ENCODE results near the gene RNF4. TPM values are rescaled to one million over a fixed set of nuclear protein-coding genes. Genes with fewer than 3 reads are reported as not detected.

RNF4 gene
- total RNA-seq: 29.2 TPM

DNA sequence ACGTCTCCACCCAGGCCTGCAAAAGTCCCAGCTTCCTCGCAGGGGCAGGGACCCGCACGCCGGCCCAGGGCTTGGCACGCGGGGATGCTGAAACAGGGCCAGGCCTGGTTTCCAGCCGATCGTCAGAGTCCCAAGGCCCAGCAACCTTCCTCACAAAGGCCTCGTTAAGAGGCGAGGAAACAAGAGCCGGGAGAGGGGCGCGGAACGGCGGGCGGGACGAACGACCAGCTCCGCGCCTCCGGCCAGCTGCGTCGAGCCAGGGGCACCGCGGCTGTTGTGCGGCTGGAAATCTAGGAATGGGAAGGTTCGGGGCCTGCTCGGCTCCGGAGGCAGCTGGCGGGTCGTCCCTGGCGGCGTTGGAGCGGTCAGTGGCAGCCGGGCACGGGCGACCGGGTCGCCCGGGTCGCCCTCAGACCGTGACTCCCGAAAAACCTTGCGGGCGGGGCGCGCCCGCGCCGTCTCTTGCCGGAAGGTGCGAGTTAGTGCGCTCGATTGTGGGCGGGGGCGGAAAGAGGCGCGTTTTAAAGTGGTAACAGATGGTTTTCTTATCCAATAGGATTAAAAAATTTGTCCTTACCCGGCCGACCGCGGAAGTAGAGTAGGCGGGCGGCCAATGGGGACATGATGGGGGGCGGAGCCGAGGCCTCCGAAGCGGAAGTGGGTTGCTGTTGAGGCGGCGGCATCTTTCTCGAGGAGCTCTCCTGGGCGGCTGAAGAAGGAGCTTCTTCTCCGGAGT lies at the start of gene RNF4:
TSS of gene RNF4 (plus strand) at position 651 of the 736 bp plus-strand sequence. CDS start 21,388 bp downstream, outside the sequence.
- peak within 1 kb of the TSS; percentile 88 to 96 (median 93) for H3K9ac ChIP-seq (ENCODE audit: low read depth in 1 of 3, low read length in 3 of 3)
- no peaks in the 10 kb centered on the region for H3K9me3 ChIP-seq (ENCODE audit: control insufficient read depth in 3 of 3, low read length in 3 of 3)
- peak within 1 kb of the TSS; percentile 78 to 95 (median 89) for H3K4me3 ChIP-seq (ENCODE audit: low read length in 3 of 3)
- peaks cover 6 to 12% (median 8%) of the 10 kb centered on the region in 3 donors for H3K36me3 ChIP-seq (ENCODE audit: control insufficient read depth in 3 of 3, insufficient read depth in 3 of 3, low read length in 3 of 3)
- H3K4me1 ChIP-seq (ENCODE audit: control insufficient read depth in 3 of 3, insufficient read depth in 3 of 3, low read length in 3 of 3): peaks cover 18 to 38% (median 19%) of the 10 kb centered on the region in 3 donors
- no peaks in the 10 kb centered on the region for H3K27me3 ChIP-seq (ENCODE audit: control insufficient read depth in 3 of 3, insufficient read depth in 3 of 3, low read length in 3 of 3)
- peak within 1 kb of the TSS; percentile 91 for H3K27ac ChIP-seq (ENCODE audit: low read depth, low read length)

DNA sequence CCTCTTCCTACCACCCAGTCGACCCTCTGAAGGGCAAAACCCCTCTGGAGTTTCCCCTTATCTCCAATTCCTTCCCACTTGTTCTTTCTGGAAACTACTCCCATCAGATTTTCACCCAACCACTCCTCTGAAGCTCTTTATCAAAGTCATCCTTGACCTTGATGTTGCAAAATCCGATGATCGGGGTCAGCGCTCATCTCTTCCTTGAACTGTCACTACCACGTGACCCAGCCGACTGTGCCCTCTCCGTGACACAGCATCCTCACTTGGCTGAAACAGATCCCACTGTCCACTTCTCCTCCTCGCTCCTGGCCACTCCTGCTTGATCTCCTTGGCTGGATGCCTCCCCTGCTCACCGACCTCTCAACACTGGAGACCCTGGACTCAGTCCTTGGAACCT lies 49.1 kb upstream of the RNF4 start:
- Histone ChIP-seq H3K27me3 (ENCODE audit: control insufficient read depth in 3 of 3, insufficient read depth in 3 of 3, low read length in 3 of 3) (peaks cover 28 to 54% (median 40%) of the 10 kb centered on the region in 3 donors), H3K9ac (ENCODE audit: low read depth in 1 of 3, low read length in 3 of 3) (no peak overlapping the region), H3K36me3 (ENCODE audit: control insufficient read depth in 3 of 3, insufficient read depth in 3 of 3, low read length in 3 of 3) (no peaks in the 10 kb centered on the region), H3K27ac (ENCODE audit: low read depth, low read length) (no peak overlapping the region), H3K9me3 (ENCODE audit: control insufficient read depth in 3 of 3, low read length in 3 of 3) (no peaks in the 10 kb centered on the region), H3K4me3 (ENCODE audit: low read length in 3 of 3) (peak overlapping the region in 1 of 3 donors; percentile 35), H3K4me1 (ENCODE audit: control insufficient read depth in 3 of 3, insufficient read depth in 3 of 3, low read length in 3 of 3) (peaks cover 19 to 28% (median 24%) of the 10 kb centered on the region in 3 donors)

DNA sequence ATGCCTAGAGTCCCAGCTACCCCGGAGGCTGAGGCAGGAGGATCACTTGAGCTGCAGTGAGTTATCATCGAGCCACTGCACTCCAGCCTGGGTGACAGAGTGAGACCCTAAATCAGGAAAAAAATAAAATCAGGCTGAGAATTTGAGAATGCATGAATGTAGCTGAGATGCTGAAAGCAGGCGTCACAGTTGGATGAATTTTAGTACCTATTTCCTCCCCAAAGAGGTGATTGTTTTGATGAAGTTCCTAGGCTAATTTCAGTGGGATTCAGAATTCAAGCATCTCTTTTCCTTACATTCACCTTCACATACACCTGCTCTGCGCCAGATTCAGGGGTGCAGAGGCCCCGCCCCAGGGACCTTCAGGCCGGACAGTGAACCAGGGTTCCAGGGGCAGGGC lies 47.0 kb upstream of the RNF4 start:
- Histone ChIP-seq H3K4me1 (ENCODE audit: control insufficient read depth in 3 of 3, insufficient read depth in 3 of 3, low read length in 3 of 3) (peaks cover 14 to 20% (median 20%) of the 10 kb centered on the region in 3 donors), H3K9ac (ENCODE audit: low read depth in 1 of 3, low read length in 3 of 3) (no peak overlapping the region), H3K27ac (ENCODE audit: low read depth, low read length) (no peak overlapping the region), H3K4me3 (ENCODE audit: low read length in 3 of 3) (no peak overlapping the region), H3K9me3 (ENCODE audit: control insufficient read depth in 3 of 3, low read length in 3 of 3) (no peaks in the 10 kb centered on the region), H3K27me3 (ENCODE audit: control insufficient read depth in 3 of 3, insufficient read depth in 3 of 3, low read length in 3 of 3) (peaks cover 24 to 45% (median 26%) of the 10 kb centered on the region in 3 donors), H3K36me3 (ENCODE audit: control insufficient read depth in 3 of 3, insufficient read depth in 3 of 3, low read length in 3 of 3) (no peaks in the 10 kb centered on the region)

DNA sequence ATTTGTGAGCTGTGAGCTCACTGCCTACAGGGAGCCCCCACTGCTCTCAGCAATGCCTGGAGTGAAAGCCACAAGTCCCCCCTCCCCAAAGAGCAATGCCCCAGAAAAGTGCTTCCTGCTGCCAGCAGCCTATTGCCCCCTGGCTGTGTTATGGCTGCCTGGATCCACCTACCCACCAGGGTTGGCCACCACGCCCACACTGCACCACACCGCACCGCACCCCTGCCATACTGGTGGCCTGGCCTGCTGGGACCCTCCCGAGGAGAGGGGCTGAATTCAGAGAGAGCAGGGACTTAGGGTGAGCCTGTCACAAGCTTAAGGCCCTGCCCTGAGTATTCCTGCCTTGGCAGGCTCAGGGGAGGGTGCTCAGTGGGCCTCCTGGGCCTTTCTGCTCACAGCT lies 45.8 kb upstream of the RNF4 start:
- Histone ChIP-seq H3K4me3 (ENCODE audit: low read length in 3 of 3) (no peak overlapping the region), H3K9me3 (ENCODE audit: control insufficient read depth in 3 of 3, low read length in 3 of 3) (no peaks in the 10 kb centered on the region), H3K4me1 (ENCODE audit: control insufficient read depth in 3 of 3, insufficient read depth in 3 of 3, low read length in 3 of 3) (peaks cover 8 to 12% (median 11%) of the 10 kb centered on the region in 3 donors), H3K9ac (ENCODE audit: low read depth in 1 of 3, low read length in 3 of 3) (no peak overlapping the region), H3K36me3 (ENCODE audit: control insufficient read depth in 3 of 3, insufficient read depth in 3 of 3, low read length in 3 of 3) (no peaks in the 10 kb centered on the region), H3K27ac (ENCODE audit: low read depth, low read length) (no peak overlapping the region), H3K27me3 (ENCODE audit: control insufficient read depth in 3 of 3, insufficient read depth in 3 of 3, low read length in 3 of 3) (peaks cover 18 to 37% (median 24%) of the 10 kb centered on the region in 3 donors)

DNA sequence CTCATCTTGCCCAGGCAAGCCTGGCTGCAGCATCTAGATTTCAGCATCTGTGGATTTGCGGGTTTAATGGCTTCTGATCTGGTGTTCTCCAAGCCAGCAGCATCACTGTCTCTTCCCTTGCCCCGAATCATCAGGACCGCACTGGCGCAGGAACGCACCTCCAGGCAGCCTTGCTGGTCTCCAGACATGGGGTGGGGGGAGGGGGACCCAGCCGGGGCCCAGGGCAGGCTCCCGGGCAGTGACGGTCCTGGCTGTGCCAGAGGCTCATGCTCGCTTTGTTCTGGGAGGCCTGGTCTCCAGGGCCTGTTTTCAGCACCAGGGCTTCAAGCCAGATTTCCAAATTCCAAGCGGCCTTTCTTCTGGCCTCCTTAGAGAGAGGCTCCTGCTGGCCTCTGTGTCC lies 45.2 kb upstream of the RNF4 start:
- H3K27me3 ChIP-seq (ENCODE audit: control insufficient read depth in 3 of 3, insufficient read depth in 3 of 3, low read length in 3 of 3): peaks cover 18 to 36% (median 24%) of the 10 kb centered on the region in 3 donors
- H3K9me3 ChIP-seq (ENCODE audit: control insufficient read depth in 3 of 3, low read length in 3 of 3): no peaks in the 10 kb centered on the region
- H3K4me3 ChIP-seq (ENCODE audit: low read length in 3 of 3): no peak overlapping the region
- H3K36me3 ChIP-seq (ENCODE audit: control insufficient read depth in 3 of 3, insufficient read depth in 3 of 3, low read length in 3 of 3): no peaks in the 10 kb centered on the region
- peaks cover 8 to 12% (median 10%) of the 10 kb centered on the region in 3 donors for H3K4me1 ChIP-seq (ENCODE audit: control insufficient read depth in 3 of 3, insufficient read depth in 3 of 3, low read length in 3 of 3)
- no peak overlapping the region for H3K9ac ChIP-seq (ENCODE audit: low read depth in 1 of 3, low read length in 3 of 3)
- H3K27ac ChIP-seq (ENCODE audit: low read depth, low read length): no peak overlapping the region

- H3K9me3 ChIP-seq (ENCODE audit: control insufficient read depth in 3 of 3, low read length in 3 of 3): no peaks in the 10 kb centered on the region
- H3K27ac ChIP-seq (ENCODE audit: low read depth, low read length): no peak overlapping the region
- H3K27me3 ChIP-seq (ENCODE audit: control insufficient read depth in 3 of 3, insufficient read depth in 3 of 3, low read length in 3 of 3): peaks cover 18 to 32% (median 24%) of the 10 kb centered on the region in 3 donors
- H3K4me3 ChIP-seq (ENCODE audit: low read length in 3 of 3): no peak overlapping the region
- H3K4me1 ChIP-seq (ENCODE audit: control insufficient read depth in 3 of 3, insufficient read depth in 3 of 3, low read length in 3 of 3): peaks cover under 1 to 3% (median 2%) of the 10 kb centered on the region in 3 donors
- H3K36me3 ChIP-seq (ENCODE audit: control insufficient read depth in 3 of 3, insufficient read depth in 3 of 3, low read length in 3 of 3): no peaks in the 10 kb centered on the region
- no peak overlapping the region for H3K9ac ChIP-seq (ENCODE audit: low read depth in 1 of 3, low read length in 3 of 3)
Measured at GRCh38 chr4:2424581-2424980, 44.3 kb upstream of the RNF4 start.

GRCh38 chr4:2425386-2426068 lies 43.4 kb upstream of the RNF4 start:
- peaks cover 11 to 22% (median 15%) of the 10 kb centered on the region in 3 donors for H3K27me3 ChIP-seq (ENCODE audit: control insufficient read depth in 3 of 3, insufficient read depth in 3 of 3, low read length in 3 of 3)
- H3K27ac ChIP-seq (ENCODE audit: low read depth, low read length): no peak overlapping the region

DNA sequence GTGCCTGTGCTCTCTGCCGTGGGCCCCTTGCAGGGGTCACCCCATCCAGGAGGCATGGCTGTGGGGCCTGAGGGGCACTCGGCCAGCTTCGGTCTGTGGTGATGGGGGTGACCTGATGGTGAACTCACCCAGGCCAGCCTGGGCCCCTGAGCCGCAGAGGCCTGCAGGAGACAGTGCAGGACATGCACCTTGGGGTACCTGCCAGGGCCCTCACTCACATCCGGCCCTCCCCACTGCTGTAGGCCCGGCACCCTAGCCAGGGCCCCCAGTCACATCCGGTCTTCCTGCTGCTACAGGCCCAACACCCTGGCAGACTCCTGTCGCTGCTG lies 42.9 kb upstream of the RNF4 start:
- Histone ChIP-seq H3K27ac (ENCODE audit: low read depth, low read length) (no peak overlapping the region), H3K36me3 (ENCODE audit: control insufficient read depth in 3 of 3, insufficient read depth in 3 of 3, low read length in 3 of 3) (no peaks in the 10 kb centered on the region), H3K9ac (ENCODE audit: low read depth in 1 of 3, low read length in 3 of 3) (no peak overlapping the region), H3K27me3 (ENCODE audit: control insufficient read depth in 3 of 3, insufficient read depth in 3 of 3, low read length in 3 of 3) (peaks cover 8 to 17% (median 13%) of the 10 kb centered on the region in 3 donors), H3K4me1 (ENCODE audit: control insufficient read depth in 3 of 3, insufficient read depth in 3 of 3, low read length in 3 of 3) (peaks cover 0 to 4% (median 3%) of the 10 kb centered on the region in 3 donors), H3K4me3 (ENCODE audit: low read length in 3 of 3) (no peak overlapping the region), H3K9me3 (ENCODE audit: control insufficient read depth in 3 of 3, low read length in 3 of 3) (peaks cover 0 to 2% (median 0%) of the 10 kb centered on the region in 3 donors)

More at GRCh38 chr4:2425386-2426068, 43.4 kb upstream of the RNF4 start:
- no peaks in the 10 kb centered on the region for H3K36me3 ChIP-seq (ENCODE audit: control insufficient read depth in 3 of 3, insufficient read depth in 3 of 3, low read length in 3 of 3)
- no peak overlapping the region for H3K4me3 ChIP-seq (ENCODE audit: low read length in 3 of 3)
- peaks cover 0 to 2% (median 0%) of the 10 kb centered on the region in 3 donors for H3K9me3 ChIP-seq (ENCODE audit: control insufficient read depth in 3 of 3, low read length in 3 of 3)
- peaks cover 0 to 2% (median 2%) of the 10 kb centered on the region in 3 donors for H3K4me1 ChIP-seq (ENCODE audit: control insufficient read depth in 3 of 3, insufficient read depth in 3 of 3, low read length in 3 of 3)
- H3K9ac ChIP-seq (ENCODE audit: low read depth in 1 of 3, low read length in 3 of 3): no peak overlapping the region

DNA sequence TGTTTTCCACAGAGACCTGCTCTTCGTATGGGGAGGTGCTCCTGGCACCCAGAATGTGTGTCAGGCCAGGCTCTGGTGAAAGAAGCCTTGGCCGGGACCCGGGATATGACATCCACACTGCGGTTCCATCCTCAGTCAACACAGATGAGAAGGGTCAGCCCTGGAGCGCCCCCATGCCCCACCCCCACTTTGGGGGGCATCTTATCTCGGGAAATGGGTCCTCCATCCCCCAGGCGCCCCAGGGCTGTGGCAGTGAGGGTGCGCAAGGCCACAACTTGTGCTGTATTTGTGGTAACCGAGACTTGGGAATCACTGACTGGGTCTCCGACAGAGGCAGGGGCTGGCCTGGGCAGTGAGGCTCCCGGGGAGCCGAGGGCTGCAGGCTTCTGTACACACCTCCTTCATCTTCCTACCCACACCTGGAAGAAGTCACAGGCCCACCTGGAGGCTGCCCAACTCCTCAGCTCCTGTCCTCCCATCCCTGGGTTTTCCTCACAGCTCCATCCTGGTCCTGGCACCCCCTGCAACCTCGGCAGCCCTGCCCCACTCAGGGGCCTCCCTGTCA lies 42.1 kb upstream of the RNF4 start:
- no peak overlapping the region for H3K27ac ChIP-seq (ENCODE audit: low read depth, low read length)
- peaks cover 8 to 14% (median 12%) of the 10 kb centered on the region in 3 donors for H3K27me3 ChIP-seq (ENCODE audit: control insufficient read depth in 3 of 3, insufficient read depth in 3 of 3, low read length in 3 of 3)
- no peak overlapping the region for H3K9ac ChIP-seq (ENCODE audit: low read depth in 1 of 3, low read length in 3 of 3)
- H3K36me3 ChIP-seq (ENCODE audit: control insufficient read depth in 3 of 3, insufficient read depth in 3 of 3, low read length in 3 of 3): no peaks in the 10 kb centered on the region
- H3K4me3 ChIP-seq (ENCODE audit: low read length in 3 of 3): no peak overlapping the region
- H3K9me3 ChIP-seq (ENCODE audit: control insufficient read depth in 3 of 3, low read length in 3 of 3): peaks cover 0 to 2% (median 0%) of the 10 kb centered on the region in 3 donors
- H3K4me1 ChIP-seq (ENCODE audit: control insufficient read depth in 3 of 3, insufficient read depth in 3 of 3, low read length in 3 of 3): peaks cover 0 to 4% (median 3%) of the 10 kb centered on the region in 3 donors
